Measurements from ENCODE around the gene COA8. TPM values are rescaled to one million over a fixed set of nuclear protein-coding genes. Genes with fewer than 3 reads are reported as not detected.

Gene COA8
- total and polyA plus RNA-seq, 9 of the 15 experiments (the other 6 are each of a cell fraction or from before 2014, with no cell fraction given) = 5.0 to 35.3 (median 25.7) TPM

- TF ChIP-seq ZNF318 (IDR thresholded peaks at IDR 0.05; ENCODE audit: borderline replicate concordance in 1 of 2, low read depth in 1 of 2) (no peak), ZBTB11 (CRISPR knock-in tag; IDR thresholded peaks at IDR 0.05) (no peak; a peak in 1 of 6 replicates), ZNF408 (CRISPR knock-in tag; IDR thresholded peaks at IDR 0.05; ENCODE audit: low read depth) (no peak), ARID4B (CRISPR knock-in tag; IDR thresholded peaks at IDR 0.05) (peak; percentile 19), GMEB1 (CRISPR knock-in tag; IDR thresholded peaks at IDR 0.05) (no peak), ZNF707 (CRISPR knock-in tag; conservative IDR thresholded peaks at IDR 0.05) (no peak)
These were observed 66.1 kb downstream of the COA8 start, which contains the start of gene KLC1 (continued) for GRCh38 chr14:103628684-103629502.
